Activated naive CD4-positive, alpha-beta T cell treated with Interleukin-2 at 50 U/mL for 16 hours (primary cell): ENCODE measurements around the gene RRP9.

Experiments
- DNase-seq: peaks from one replicate; pipeline ENCODE4 v3.0.0-alpha.2; 2020

The RRP9 gene

DNA sequence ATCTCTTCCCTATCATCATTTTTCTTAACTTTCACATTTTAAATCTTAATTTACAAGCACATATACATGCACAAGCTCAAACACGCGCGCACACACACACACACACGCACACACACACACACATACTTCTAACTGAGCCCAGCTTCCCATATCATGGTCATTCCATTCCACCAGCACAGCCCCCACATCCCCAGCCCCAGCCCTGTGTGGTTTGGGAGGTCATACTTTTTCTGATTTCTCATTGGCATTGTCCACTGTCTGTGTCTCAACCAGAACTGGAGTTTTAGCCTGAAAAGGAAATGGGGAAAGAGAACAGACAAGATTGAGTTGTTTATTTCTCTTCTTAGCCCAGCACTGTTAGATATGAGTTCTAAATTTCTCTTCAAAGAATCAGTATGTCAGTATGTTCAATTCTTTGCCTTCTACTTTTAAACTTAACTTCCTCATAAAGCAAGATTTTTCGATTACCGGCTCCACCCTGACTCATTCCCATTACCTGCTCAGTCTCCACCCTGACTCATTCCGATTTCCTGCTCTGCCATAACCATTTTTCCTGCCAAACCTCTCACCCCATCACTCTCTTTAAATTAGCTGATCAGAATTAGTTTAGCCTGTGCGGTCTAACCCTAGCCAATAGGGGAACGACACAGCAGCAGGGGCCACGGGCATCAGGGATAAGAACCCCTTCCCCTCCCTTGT, 44.9 kb downstream of the RRP9 start:
- DNase-seq, result no peak

DNA sequence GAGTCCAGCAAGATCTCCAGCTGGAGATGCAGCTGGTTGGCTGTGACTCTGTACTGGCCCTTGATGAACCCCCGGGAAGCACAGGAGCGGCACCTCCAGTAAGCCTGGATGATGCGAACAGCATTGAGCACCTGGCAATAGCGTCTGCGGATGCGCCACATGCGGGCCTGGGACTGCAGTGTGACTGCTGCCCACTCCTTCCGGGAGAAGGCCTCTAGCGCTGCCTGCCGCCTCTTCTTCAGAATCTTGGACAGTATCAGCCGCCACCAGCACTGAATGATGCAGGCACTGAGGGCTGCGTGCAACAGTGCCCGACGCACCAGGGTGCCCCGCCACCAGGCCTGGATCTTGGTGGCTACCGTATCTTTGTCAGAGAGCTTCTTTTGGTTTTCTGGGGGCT, 46.8 kb downstream of the RRP9 start:
- DNase-seq, result no peak

DNA sequence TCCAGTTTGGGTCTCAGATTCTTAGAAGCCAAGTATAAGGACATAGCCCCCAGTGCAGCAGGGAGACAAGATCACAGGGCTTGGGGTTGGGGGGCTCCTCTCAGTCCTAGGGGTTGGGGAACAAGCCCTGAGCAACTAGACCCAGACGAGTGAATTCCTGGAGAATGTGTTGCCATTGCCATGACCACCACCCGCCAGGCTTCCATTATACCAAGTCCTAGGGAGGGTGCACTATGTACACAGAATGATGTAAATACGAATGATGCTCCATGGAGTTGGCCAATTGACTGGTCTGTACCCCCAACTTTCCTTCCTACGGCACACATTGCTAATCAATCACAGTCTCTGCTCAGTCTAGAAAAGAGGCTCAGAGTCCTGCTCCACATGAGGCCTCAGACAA, 47.3 kb downstream of the RRP9 start:
- no peak for DNase-seq

DNA sequence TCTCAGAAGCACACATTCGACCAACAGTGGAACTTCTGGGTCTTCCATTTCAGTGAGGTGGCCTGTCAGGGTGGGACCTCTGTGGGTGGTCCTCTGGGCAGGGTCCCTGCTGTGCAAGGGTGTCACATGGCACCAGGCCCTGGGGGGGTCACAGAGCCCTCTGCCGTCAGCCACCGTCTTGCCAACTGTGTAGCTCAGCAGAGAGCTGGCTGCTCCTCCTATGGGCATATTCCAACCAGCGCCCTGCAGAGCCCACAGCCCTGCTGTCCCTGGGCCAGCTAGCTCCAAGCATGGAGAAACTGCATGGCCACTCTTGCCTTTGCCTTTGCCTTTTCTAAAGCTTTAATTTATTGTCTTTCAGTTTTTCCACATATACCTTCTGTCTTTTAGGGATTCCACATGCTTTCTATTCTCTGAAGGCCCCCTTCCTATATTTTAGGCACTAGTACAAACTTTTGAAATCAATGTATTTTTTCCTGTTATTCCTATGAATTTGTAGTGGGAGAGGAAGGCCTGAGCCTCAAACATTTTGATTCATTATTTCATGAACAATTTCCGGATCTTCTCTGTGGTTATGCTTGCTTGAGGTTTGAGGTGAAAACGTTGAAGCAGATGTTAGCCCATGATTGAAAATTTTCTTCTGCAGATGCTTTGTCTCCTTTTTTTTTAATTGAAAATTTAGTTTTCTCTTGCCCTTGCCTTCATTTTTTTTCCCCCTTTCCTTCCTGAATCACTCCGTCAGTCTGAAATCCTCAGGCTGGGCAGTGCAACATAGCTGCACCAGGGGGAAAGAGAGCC, 50.3 kb downstream of the RRP9 start:
- DNase-seq, result no peak

DNA sequence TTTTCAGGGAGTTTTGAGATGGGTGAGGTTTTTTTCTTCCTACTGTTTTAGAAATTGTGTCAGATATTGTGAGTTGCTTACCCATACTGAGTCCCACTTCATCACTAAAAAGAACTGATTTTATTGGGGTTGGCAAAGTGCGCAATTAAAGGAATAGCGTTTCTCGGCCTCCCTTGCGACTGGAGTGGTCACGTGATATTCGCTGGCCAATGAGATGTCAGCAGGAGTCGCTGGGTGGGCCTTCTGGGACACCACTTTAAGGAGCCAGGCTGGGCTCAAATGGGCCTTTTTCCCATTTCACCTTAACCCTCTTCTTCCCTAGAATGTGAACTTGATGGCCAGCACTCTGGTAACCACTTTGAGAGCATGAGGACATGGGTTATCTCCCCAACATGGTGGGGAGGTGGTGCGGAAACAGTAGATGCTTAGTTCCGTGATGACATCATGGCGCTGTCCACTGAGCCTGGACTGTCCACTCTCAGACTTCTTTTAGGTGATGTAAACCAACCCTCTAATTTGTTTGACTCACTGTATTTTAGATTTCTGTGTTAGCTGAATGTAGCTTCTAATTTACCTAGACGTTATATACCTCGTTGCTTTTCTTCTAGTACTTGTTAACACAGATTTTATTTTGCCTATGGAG, 53.1 kb downstream of the RRP9 start:
- no peak for DNase-seq

DNA sequence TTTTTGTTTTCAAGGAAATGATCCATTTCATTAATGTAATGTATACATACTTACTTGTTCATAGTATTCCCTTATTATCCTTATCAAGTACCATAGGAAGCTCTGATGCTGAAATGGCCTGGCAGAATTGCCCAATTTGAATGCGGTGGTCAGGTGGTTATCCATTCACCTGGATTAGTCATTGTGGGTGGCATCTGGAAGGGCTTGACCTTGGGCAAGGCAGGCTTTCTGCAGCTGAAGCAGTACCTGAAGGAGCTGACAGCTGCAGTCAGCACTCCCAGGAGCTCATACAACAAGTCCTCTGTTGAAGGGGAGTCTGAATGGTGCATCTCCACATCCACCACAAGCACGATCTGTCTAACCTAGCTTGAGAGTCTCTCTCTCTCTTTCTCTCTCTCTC, 54.1 kb downstream of the RRP9 start:
- no peak for DNase-seq

DNA sequence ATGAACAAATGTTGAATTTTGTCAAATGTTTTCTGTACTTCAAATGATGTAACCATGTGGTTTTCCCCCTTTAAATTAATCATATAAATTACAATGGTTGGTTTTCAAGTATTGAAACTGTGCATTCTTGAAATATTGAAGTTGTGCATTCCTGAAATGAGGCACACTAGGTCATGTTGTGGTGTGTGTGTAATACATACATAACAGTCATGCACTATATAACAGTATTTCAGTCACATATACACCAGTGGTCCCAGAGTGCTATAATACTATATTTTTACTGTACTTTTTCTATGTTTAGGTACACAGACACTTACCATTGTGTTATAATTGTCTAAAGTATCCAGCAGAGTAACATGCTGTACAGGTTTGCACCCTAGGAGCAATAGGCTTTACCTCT, 55.3 kb downstream of the RRP9 start:
- no peak for DNase-seq
